Activated CD4-positive, alpha-beta memory T cell treated with anti-CD3 and anti-CD28 coated beads, Interleukin-2, amount 10 ng/mL, durations not matched to agents 7 days and 5 days (primary cell): ENCODE measurements around the gene UBALD2. TPM values are rescaled to one million over a fixed set of nuclear protein-coding genes. Genes with fewer than 3 reads are reported as not detected.
"Not testable (repeated sequence)": the region's sequence is repeated elsewhere in the genome, so short reads cannot be mapped to it uniquely, and the experiment has no call there.

ENCODE experiments used
- CTCF ChIA-PET: fragments of 350-600 bp; sonication (Branson Sonifier 250); formaldehyde crosslinking; loops from one replicate; lab custom pipeline; 2021; ENCODE audit warnings: antibody characterized with exemption, inconsistent platforms; lab: Charles Lee
- POLR2A ChIA-PET: fragments of 350-600 bp; sonication (Branson Sonifier 250); formaldehyde crosslinking; loops from one replicate; lab custom pipeline; 2021; ENCODE audit warnings: antibody characterized with exemption; lab: Charles Lee
- DNase-seq: peaks from one replicate; pipeline ENCODE4 v3.0.0-alpha.2; 2020
- H3K27ac Mint-ChIP-seq: one replicate; pipeline ENCODE4 v1.8.0; 2021; ENCODE audit warnings: mild to moderate bottlenecking, mixed read lengths
- H3K27me3 Mint-ChIP-seq: one replicate; pipeline ENCODE4 v1.8.0; 2021; ENCODE audit warnings: mixed read lengths
- H3K36me3 Mint-ChIP-seq: one replicate; pipeline ENCODE4 v1.8.0; 2021; ENCODE audit warnings: low read depth, mixed read lengths
- H3K4me1 Mint-ChIP-seq: one replicate; pipeline ENCODE4 v1.8.0; 2021; ENCODE audit warnings: mixed read lengths
- H3K4me3 Mint-ChIP-seq: one replicate; pipeline ENCODE4 v1.8.0; 2021; ENCODE audit warnings: mild to moderate bottlenecking, mixed read lengths
- H3K9me3 Mint-ChIP-seq: one replicate; pipeline ENCODE4 v1.8.0; 2021; ENCODE audit warnings: mixed read lengths
- total RNA-seq, 2 experiments: library from RNA; stranded (reverse); gene quantifications; one replicate each; pipeline ENCODE4 v1.2.3, GENCODE V29; 2021

Gene UBALD2
- total RNA-seq, 2 experiments from 2014 or later = 524 to 546 TPM

DNA sequence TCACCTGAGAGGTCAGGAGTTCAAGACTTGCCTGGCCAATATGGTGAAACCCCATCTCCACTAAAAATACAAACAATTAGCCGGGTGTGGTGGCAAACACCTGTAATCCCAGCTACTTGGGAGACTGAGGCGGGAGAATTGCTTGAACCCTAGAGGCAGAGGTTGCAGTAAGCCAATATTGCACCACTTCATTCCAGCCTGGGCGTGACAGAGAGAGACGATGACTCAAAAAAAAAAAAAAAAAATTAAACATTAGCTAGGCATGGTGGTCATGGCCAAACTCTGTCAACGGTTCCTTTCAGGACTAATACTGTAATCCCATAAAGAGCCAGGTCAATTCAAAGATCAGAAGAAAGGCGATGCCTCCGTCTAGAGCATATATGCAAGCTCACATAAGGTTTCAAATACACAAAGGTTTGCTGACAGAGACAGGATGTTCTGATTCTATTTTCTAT is 27.3 kb upstream of the UBALD2 start:
- peak overlapping the region; percentile 81 for H3K4me3 Mint-ChIP-seq
- peaks cover 47% of the 10 kb centered on the region for H3K36me3 Mint-ChIP-seq
- H3K9me3 Mint-ChIP-seq = peaks cover 2% of the 10 kb centered on the region
- peaks cover 6% of the 10 kb centered on the region for H3K27me3 Mint-ChIP-seq
- ChIA-PET POLR2A (interaction anchor here (0.6 to 7.1 kb wide), 19 partner anchors 8 to 256 kb away, joined by 3 to 147 read pairs (median 6); partner anchors contain the start of gene UBALD2), CTCF (interaction anchor here (0.7 to 4.1 kb wide), 15 partner anchors 8 to 1408 kb away, joined by 3 to 16 read pairs (median 4); partner anchors contain the start of gene UBALD2)
- peaks cover 67% of the 10 kb centered on the region for H3K4me1 Mint-ChIP-seq
- peak overlapping the region; percentile 12 for H3K27ac Mint-ChIP-seq
- DNase-seq = no peak

DNA sequence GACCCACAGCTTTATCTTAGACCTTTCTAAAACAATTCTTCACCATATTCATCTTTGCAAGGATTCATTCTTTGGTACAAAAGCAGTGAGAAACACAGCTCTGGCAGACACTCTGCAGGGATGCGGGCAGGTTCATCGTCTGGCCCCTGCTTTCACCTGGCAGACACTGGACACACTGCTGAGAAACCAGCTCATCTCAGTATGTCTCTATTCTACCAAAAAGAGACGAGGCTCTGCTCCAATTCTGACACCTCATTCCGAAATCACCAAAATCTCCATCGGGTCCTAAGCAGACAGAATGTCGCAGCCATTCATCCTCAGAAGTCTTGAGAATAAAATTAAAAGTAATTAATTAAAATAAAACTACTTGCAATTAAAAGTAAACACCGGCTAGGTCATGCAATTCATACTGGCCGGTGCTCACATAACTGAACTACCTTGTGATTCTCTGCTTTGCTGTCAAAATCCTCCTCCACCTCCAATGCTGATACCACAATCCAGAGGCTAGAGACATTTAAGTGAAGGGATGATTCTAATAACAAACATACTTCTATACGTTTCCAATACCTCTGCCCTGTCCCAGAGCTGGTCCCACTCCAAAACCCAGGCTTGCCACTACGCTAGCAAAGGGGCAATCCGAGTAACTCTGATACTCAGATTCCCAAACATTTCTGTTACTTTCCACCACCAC is 26.2 kb upstream of the UBALD2 start:
- ChIA-PET CTCF (interaction anchor here (0.9 to 4.1 kb wide), 11 partner anchors 9 to 119 kb away, joined by 3 to 16 read pairs (median 5); partner anchors contain the start of gene UBALD2), POLR2A (interaction anchor here (0.8 to 7.1 kb wide), 15 partner anchors 13 to 255 kb away, joined by 3 to 147 read pairs (median 6); partner anchors contain the start of gene UBALD2)
- peak overlapping the region; percentile 81 for H3K4me3 Mint-ChIP-seq
- H3K9me3 Mint-ChIP-seq = peaks cover 2% of the 10 kb centered on the region
- H3K4me1 Mint-ChIP-seq = peaks cover 72% of the 10 kb centered on the region
- H3K27ac Mint-ChIP-seq = peak overlapping the region; percentile 65
- H3K27me3 Mint-ChIP-seq = peaks cover 7% of the 10 kb centered on the region
- peaks cover 42% of the 10 kb centered on the region for H3K36me3 Mint-ChIP-seq
- DNase-seq = no peak

GRCh38 chr17:76239538-76240274 is 25.4 kb upstream of the UBALD2 start:
- H3K9me3 Mint-ChIP-seq = peaks cover 2% of the 10 kb centered on the region
- H3K27ac Mint-ChIP-seq = peak overlapping the region; percentile 65
- CTCF ChIA-PET = interaction anchor here (4.1 kb wide), 1 partner anchor 39 kb away, joined by 16 read pairs; no protein-coding TSS in a partner anchor
- peaks cover 7% of the 10 kb centered on the region for H3K27me3 Mint-ChIP-seq
- POLR2A ChIA-PET = interaction anchor here (1.3 to 27.4 kb wide), 11 partner anchors 9 to 97 kb away, joined by 3 to 1335 read pairs (median 12); partner anchors contain the start of gene UBALD2
- peaks cover 72% of the 10 kb centered on the region for H3K4me1 Mint-ChIP-seq
- H3K36me3 Mint-ChIP-seq = peaks cover 37% of the 10 kb centered on the region
- peak; percentile 23 for DNase-seq
- peak overlapping the region; percentile 81 for H3K4me3 Mint-ChIP-seq

GRCh38 chr17:76240461-76241203 is 24.5 kb upstream of the UBALD2 start, which contains the start of gene RNF157:
Gene RNF157 (minus strand): TSS chr17:76240493. CDS start chr17:76240240, 253 bp downstream.
- H3K9me3 Mint-ChIP-seq = peaks cover 2% of the 10 kb centered on the region

DNA sequence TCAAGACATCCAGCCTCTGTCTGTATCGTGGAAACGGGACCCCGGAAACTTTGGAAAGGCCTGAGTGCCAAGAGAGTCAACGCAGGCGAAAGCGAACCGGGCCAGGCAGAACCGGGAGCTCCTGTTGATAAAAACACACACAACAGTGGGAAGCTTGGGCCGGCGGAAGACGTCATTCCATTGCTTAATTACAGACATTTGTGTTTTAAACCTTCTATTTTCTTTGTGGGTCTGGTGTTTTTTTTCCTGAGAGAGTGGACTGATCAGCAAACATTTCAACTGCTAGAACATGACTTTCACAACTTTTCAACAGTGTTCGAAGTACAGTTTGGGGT is 24.0 kb upstream of the UBALD2 start:
- POLR2A ChIA-PET = interaction anchor here (0.6 to 27.4 kb wide), 16 partner anchors 8 to 252 kb away, joined by 3 to 1335 read pairs (median 6); partner anchors contain the start of genes FOXJ1 and UBALD2
- peaks cover 2% of the 10 kb centered on the region for H3K9me3 Mint-ChIP-seq
- H3K36me3 Mint-ChIP-seq = peaks cover 33% of the 10 kb centered on the region
- DNase-seq = no peak
- H3K27ac Mint-ChIP-seq = peak overlapping the region; percentile 85
- CTCF ChIA-PET = interaction anchor here (0.8 to 1.3 kb wide), 3 partner anchors 25 to 61 kb away, joined by 3 read pairs; no protein-coding TSS in a partner anchor
- H3K4me1 Mint-ChIP-seq = peaks cover 77% of the 10 kb centered on the region
- peak overlapping the region; percentile 77 for H3K4me3 Mint-ChIP-seq
- peaks cover 7% of the 10 kb centered on the region for H3K27me3 Mint-ChIP-seq

More at GRCh38 chr17:76240461-76241203, 24.5 kb upstream of the UBALD2 start, which contains the start of gene RNF157:
- Mint-ChIP-seq H3K27ac (peak within 1 kb of the TSS; percentile 85), H3K27me3 (peaks cover 7% of the 10 kb centered on the region), H3K36me3 (peaks cover 36% of the 10 kb centered on the region), H3K4me3 (peak within 1 kb of the TSS; percentile 81), H3K4me1 (peaks cover 74% of the 10 kb centered on the region)
- POLR2A ChIA-PET = interaction anchor here (0.6 to 27.4 kb wide), 16 partner anchors 9 to 252 kb away, joined by 3 to 1335 read pairs (median 6); partner anchors contain the start of genes FOXJ1 and UBALD2
- DNase-seq = peak; percentile 73
- CTCF ChIA-PET = interaction anchor here (0.8 to 1.3 kb wide), 3 partner anchors 26 to 61 kb away, joined by 3 read pairs; no protein-coding TSS in a partner anchor

- POLR2A ChIA-PET = interaction anchor here (1.0 to 27.4 kb wide), 14 partner anchors 7 to 101 kb away, joined by 3 to 1335 read pairs (median 6); partner anchors contain the start of genes FOXJ1 and UBALD2
- Mint-ChIP-seq H3K36me3 (peaks cover 29% of the 10 kb centered on the region), H3K27me3 (peaks cover 7% of the 10 kb centered on the region), H3K27ac (peak overlapping the region; percentile 85), H3K4me1 (peaks cover 78% of the 10 kb centered on the region), H3K4me3 (peak overlapping the region; percentile 77), H3K9me3 (peaks cover under 1% of the 10 kb centered on the region)
- CTCF ChIA-PET = interaction anchor here (0.8 to 1.2 kb wide), 3 partner anchors 8 to 62 kb away, joined by 3 read pairs; no protein-coding TSS in a partner anchor
- no peak for DNase-seq
These were observed 23.4 kb upstream of the UBALD2 start for GRCh38 chr17:76241691-76242255.

DNA sequence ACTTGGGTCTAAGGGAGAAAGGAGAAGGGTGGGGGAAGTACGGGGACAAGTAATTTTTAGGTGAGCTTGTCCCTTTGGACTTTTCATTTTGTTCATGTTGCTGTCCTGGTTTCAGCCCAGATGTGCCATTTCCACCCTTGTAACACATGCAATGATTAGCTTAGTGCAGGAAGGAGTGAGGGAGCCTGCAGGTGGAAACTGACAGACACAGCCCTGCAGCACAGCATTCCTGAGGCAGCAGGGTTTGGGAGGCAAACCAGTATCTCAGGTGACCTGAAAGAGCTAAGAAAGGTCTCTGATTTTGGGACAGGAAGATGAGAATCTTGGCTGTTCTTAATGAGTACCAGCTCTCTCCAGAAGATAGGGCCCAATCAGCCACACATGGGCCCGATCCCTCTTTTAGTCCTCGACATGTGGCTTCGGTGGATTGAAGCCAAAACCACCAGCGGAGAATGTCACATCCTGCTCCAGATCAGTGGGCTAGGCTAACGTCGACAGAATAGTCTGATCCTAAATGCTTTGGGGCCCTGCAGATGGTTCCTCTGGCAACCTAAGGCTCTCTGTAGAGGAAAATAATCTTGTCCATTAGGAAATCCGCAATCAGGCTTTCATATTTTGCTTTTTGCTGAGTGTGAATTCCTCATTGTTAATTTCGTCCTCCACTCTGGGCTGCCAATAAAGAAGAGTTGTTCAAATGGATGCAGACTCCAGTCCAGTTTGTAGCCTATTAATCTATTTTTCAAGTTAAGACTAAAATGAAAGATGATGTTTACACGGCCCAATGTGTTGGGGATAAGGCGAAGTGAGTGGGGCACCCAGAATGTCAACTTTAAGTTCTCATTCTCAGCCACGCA is 21.1 kb upstream of the UBALD2 start:
- peaks cover 12% of the 10 kb centered on the region for H3K36me3 Mint-ChIP-seq
- H3K4me3 Mint-ChIP-seq = no peak overlapping the region
- H3K9me3 Mint-ChIP-seq = no peaks in the 10 kb centered on the region
- H3K4me1 Mint-ChIP-seq = peaks cover 78% of the 10 kb centered on the region
- POLR2A ChIA-PET = interaction anchor here (1.0 to 27.4 kb wide), 5 partner anchors 22 to 348 kb away, joined by 3 to 1335 read pairs (median 5); partner anchors contain the start of gene UBALD2
- CTCF ChIA-PET = interaction anchor here (0.7 to 4.9 kb wide), 3 partner anchors 24 to 64 kb away, joined by 3 to 32 read pairs (median 4); no protein-coding TSS in a partner anchor
- peak overlapping the region; percentile 94 for H3K27ac Mint-ChIP-seq
- H3K27me3 Mint-ChIP-seq = peaks cover 7% of the 10 kb centered on the region
- no peak for DNase-seq

DNA sequence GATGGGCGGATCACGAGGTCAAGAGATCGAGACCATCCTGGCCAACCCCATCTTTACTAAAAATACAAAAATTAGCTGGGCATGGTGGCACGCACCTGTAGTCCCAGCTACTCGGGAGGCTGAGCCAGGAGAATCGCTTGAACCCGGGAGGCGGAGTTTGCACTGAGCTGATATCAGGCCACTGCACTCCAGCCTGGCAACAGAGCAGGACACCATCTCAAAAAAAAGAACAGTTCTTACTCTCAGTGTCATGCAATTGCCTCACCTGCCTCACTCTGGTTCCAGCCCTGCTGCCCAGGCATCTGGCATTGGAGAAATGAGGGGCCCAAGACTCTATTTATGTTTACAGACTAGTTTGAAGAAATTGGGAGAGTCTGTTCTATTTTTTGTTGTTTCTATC is 20.4 kb upstream of the UBALD2 start:
- not testable (repeated sequence) for H3K27me3 Mint-ChIP-seq, H3K36me3 Mint-ChIP-seq, DNase-seq, H3K4me3 Mint-ChIP-seq, H3K9me3 Mint-ChIP-seq
- CTCF ChIA-PET = interaction anchor here (2.3 to 4.9 kb wide), 4 partner anchors 9 to 63 kb away, joined by 7 to 32 read pairs (median 16); no protein-coding TSS in a partner anchor
- H3K4me1 Mint-ChIP-seq = peaks cover 78% of the 10 kb centered on the region
- POLR2A ChIA-PET = interaction anchor here (1.0 to 27.4 kb wide), 8 partner anchors 11 to 380 kb away, joined by 3 to 1335 read pairs (median 16); partner anchors contain the start of gene UBALD2
- H3K27ac Mint-ChIP-seq = peak overlapping the region; percentile 94

- H3K4me3 Mint-ChIP-seq = peak overlapping the region; percentile 32
- POLR2A ChIA-PET = interaction anchor here (0.6 to 27.4 kb wide), 24 partner anchors 9 to 142 kb away, joined by 3 to 1335 read pairs (median 5); partner anchors contain the start of genes EXOC7 and UBALD2
- H3K27ac Mint-ChIP-seq = peak overlapping the region; percentile 94
- H3K36me3 Mint-ChIP-seq = peaks cover 5% of the 10 kb centered on the region
- peaks cover 5% of the 10 kb centered on the region for H3K27me3 Mint-ChIP-seq
- H3K4me1 Mint-ChIP-seq = peaks cover 82% of the 10 kb centered on the region
- CTCF ChIA-PET = interaction anchor here (0.6 to 4.9 kb wide), 21 partner anchors 8 to 269 kb away, joined by 3 to 56 read pairs (median 7); partner anchors contain the start of gene UBALD2
- peak; percentile 87 for DNase-seq
- no peaks in the 10 kb centered on the region for H3K9me3 Mint-ChIP-seq
These were observed 18.8 kb upstream of the UBALD2 start for GRCh38 chr17:76246080-76247066.
